Loucy (cell line): Measurements from ENCODE around the gene FOXD3.

Source experiments
- H2AFZ ChIP-seq: fragments of 200-600 bp; sonication (generic); 2 replicates; pipeline ENCODE4 v1.6.0; 2016; ENCODE audit warnings: antibody characterized with exemption, mild to moderate bottlenecking, low read length, moderate library complexity
- H3F3A ChIP-seq: fragments of 200-600 bp; 2 replicates; pipeline ENCODE4 v1.6.0; 2016; ENCODE audit warnings: antibody characterized with exemption, low read depth, mild to moderate bottlenecking
- H3K27me3 ChIP-seq: fragments of 200-600 bp; sonication (generic); 2 replicates; pipeline ENCODE4 v1.6.1; 2014; ENCODE audit warnings: low read length, mild to moderate bottlenecking; ENCODE audit not compliant: insufficient read depth, poor library complexity, severe bottlenecking
- H3K36me3 ChIP-seq: fragments of 200-600 bp; sonication (generic); 2 replicates; pipeline ENCODE4 v1.6.1; 2016; ENCODE audit warnings: low read length; ENCODE audit not compliant: insufficient read depth
- H3K4me1 ChIP-seq: fragments of 200-600 bp; sonication (generic); 2 replicates; pipeline ENCODE4 v1.5.1; 2014; ENCODE audit warnings: low read length, mild to moderate bottlenecking; ENCODE audit not compliant: insufficient read depth, poor library complexity, severe bottlenecking
- H3K4me2 ChIP-seq: fragments of 200-600 bp; sonication (generic); 2 replicates; pipeline ENCODE4 v1.6.0; 2014; ENCODE audit warnings: antibody characterized with exemption, low read length, low read depth, mild to moderate bottlenecking; ENCODE audit not compliant: poor library complexity, severe bottlenecking
- H3K4me3 ChIP-seq: fragments of 200-600 bp; sonication (generic); 2 replicates; pipeline ENCODE4 v1.5.1; 2014; ENCODE audit warnings: low read length, mild to moderate bottlenecking, mixed read lengths; ENCODE audit not compliant: poor library complexity, severe bottlenecking
- H3K79me2 ChIP-seq: fragments of 200-600 bp; sonication (generic); 2 replicates; pipeline ENCODE4 v1.6.1; 2014; ENCODE audit warnings: low read length; ENCODE audit not compliant: insufficient read depth
- H3K9ac ChIP-seq: fragments of 200-600 bp; sonication (generic); 2 replicates; pipeline ENCODE4 v1.6.0; 2014; ENCODE audit warnings: mild to moderate bottlenecking, low read depth, low read length, moderate library complexity; ENCODE audit not compliant: poor library complexity, severe bottlenecking
- H3K9me2 ChIP-seq: fragments of 200-600 bp; sonication (generic); replicated peaks from 2 replicates; pipeline ENCODE4 v1.6.1; 2016; ENCODE audit warnings: low read depth, low read length, mixed read lengths
- H3K9me3 ChIP-seq: fragments of 200-600 bp; sonication (generic); 2 replicates; pipeline ENCODE4 v1.6.1; 2014; ENCODE audit warnings: mild to moderate bottlenecking, antibody characterized with exemption, low read length, low read depth; ENCODE audit not compliant: insufficient read depth
- H4K20me1 ChIP-seq: fragments of 200-600 bp; sonication (generic); 2 replicates; pipeline ENCODE4 v1.6.0; 2014; ENCODE audit warnings: antibody characterized with exemption, low read length, mild to moderate bottlenecking; ENCODE audit not compliant: insufficient read depth, poor library complexity, severe bottlenecking
- CTCF ChIP-seq: fragments of 200-600 bp; sonication (generic); conservative IDR thresholded peaks from 2 replicates; pipeline ENCODE4 v1.5.1; 2014; ENCODE audit warnings: mild to moderate bottlenecking, antibody characterized with exemption, low read length
- EZH2phosphoT487 ChIP-seq: fragments of 200-600 bp; IDR thresholded peaks from 2 replicates; pipeline ENCODE4 v1.6.1; 2018; ENCODE audit warnings: antibody characterized with exemption, mild to moderate bottlenecking, moderate library complexity, borderline replicate concordance

The FOXD3 gene

DNA sequence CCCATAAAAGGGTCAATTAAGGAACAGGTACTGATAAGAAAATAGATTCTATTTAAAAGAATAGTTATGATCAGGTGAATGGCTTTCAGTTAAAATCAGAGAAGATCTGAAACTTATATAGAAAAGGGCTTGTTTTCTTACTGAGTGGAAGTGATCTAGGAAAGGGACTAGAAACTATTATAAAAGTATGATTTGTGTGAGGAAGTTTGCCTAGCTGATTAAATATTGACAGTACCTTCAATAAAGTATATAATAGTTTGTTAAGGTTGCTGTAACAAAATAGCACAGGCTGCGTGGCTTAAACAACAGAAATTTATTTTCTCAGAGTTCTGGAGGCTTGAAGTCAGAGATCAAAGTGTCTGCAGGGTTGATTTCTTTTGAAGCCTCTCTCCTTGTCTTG, 39.7 kb downstream of the FOXD3 start:
- H3K9ac ChIP-seq, result no peak overlapping the region
- no peaks in the 10 kb centered on the region for H3K79me2 ChIP-seq
- no peaks in the 10 kb centered on the region for H3K36me3 ChIP-seq
- H3K4me3 ChIP-seq, result no peak overlapping the region
- H3K4me2 ChIP-seq, result no peak overlapping the region
- H3K9me3 ChIP-seq, result no peaks in the 10 kb centered on the region
- H2AFZ ChIP-seq, result no peak overlapping the region
- H3F3A ChIP-seq, result no peaks in the 10 kb centered on the region
- H4K20me1 ChIP-seq, result no peaks in the 10 kb centered on the region
- peaks cover 10% of the 10 kb centered on the region for H3K4me1 ChIP-seq
- H3K9me2 ChIP-seq, result no peaks in the 10 kb centered on the region
- TF ChIP-seq CTCF (no peak), EZH2phosphoT487 (no peak)
- no peaks in the 10 kb centered on the region for H3K27me3 ChIP-seq

- no peak overlapping the region for H3K9ac ChIP-seq
- peaks cover 10% of the 10 kb centered on the region for H3K4me1 ChIP-seq
- no peak for TF ChIP-seq EZH2phosphoT487
- TF ChIP-seq CTCF, result peak; percentile 43
- no peaks in the 10 kb centered on the region for H3F3A ChIP-seq
- no peak overlapping the region for H3K4me2 ChIP-seq
- no peak overlapping the region for H2AFZ ChIP-seq
- H3K9me2 ChIP-seq, result no peaks in the 10 kb centered on the region
- no peaks in the 10 kb centered on the region for H4K20me1 ChIP-seq
- no peak overlapping the region for H3K4me3 ChIP-seq
- H3K9me3 ChIP-seq, result no peaks in the 10 kb centered on the region
- no peaks in the 10 kb centered on the region for H3K36me3 ChIP-seq
- no peaks in the 10 kb centered on the region for H3K79me2 ChIP-seq
- no peaks in the 10 kb centered on the region for H3K27me3 ChIP-seq
These were observed 40.2 kb downstream of the FOXD3 start for GRCh38 chr1:63362578-63362977.

GRCh38 chr1:63363014-63363413, 40.6 kb downstream of the FOXD3 start:
- Histone ChIP-seq H4K20me1 (no peaks in the 10 kb centered on the region), H3K36me3 (no peaks in the 10 kb centered on the region), H2AFZ (no peak overlapping the region), H3K79me2 (peaks cover 4% of the 10 kb centered on the region), H3K4me1 (peaks cover 10% of the 10 kb centered on the region), H3F3A (no peaks in the 10 kb centered on the region), H3K4me3 (no peak overlapping the region), H3K9me2 (no peaks in the 10 kb centered on the region), H3K9ac (no peak overlapping the region), H3K4me2 (no peak overlapping the region), H3K9me3 (no peaks in the 10 kb centered on the region), H3K27me3 (no peaks in the 10 kb centered on the region)
- TF ChIP-seq EZH2phosphoT487, result no peak
- TF ChIP-seq CTCF, result no peak; the same call in 1 of the 2 replicates
